ENCODE results near the gene MAP3K13. TPM values are rescaled to one million over a fixed set of nuclear protein-coding genes. Genes with fewer than 3 reads are reported as not detected.

The MAP3K13 gene
- total RNA-seq, 1 experiment from 2014 or later, result 21.0 TPM

GRCh38 chr3:185335799-185336198 is 27.1 kb upstream of the MAP3K13 start (continued):
- TF ChIP-seq POLR2AphosphoS5 (IDR thresholded peaks at IDR 0.05; ENCODE audit: low read depth, low read length), result 0 out of 2 replicates have a peak, but pooled peaks have one; percentile 21
- no peak for TF ChIP-seq ZNF274 (IDR thresholded peaks at IDR 0.05; ENCODE audit: low read depth, low read length)
- TF ChIP-seq, protein P1, sequence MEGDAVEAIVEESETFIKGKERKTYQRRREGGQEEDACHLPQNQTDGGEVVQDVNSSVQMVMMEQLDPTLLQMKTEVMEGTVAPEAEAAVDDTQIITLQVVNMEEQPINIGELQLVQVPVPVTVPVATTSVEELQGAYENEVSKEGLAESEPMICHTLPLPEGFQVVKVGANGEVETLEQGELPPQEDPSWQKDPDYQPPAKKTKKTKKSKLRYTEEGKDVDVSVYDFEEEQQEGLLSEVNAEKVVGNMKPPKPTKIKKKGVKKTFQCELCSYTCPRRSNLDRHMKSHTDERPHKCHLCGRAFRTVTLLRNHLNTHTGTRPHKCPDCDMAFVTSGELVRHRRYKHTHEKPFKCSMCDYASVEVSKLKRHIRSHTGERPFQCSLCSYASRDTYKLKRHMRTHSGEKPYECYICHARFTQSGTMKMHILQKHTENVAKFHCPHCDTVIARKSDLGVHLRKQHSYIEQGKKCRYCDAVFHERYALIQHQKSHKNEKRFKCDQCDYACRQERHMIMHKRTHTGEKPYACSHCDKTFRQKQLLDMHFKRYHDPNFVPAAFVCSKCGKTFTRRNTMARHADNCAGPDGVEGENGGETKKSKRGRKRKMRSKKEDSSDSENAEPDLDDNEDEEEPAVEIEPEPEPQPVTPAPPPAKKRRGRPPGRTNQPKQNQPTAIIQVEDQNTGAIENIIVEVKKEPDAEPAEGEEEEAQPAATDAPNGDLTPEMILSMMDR (IDR thresholded peaks at IDR 0.05 in 2 of 3, conservative IDR thresholded peaks at IDR 0.05 in 1 of 3; ENCODE audit: borderline replicate concordance in 1 of 3, insufficient read depth in 1 of 3, low read depth in 2 of 3, low read length in 2 of 3), result no peak
- TF ChIP-seq TCF7L2 (IDR thresholded peaks at IDR 0.05; ENCODE audit: borderline replicate concordance, extremely low read depth, insufficient read depth, insufficient read length), result no peak
- TF ChIP-seq MAX (IDR thresholded peaks at IDR 0.05), result no peak
- TF ChIP-seq EZH2phosphoT487 (IDR thresholded peaks at IDR 0.05; ENCODE audit: borderline replicate concordance), result no peak
- TF ChIP-seq YY1 (IDR thresholded peaks at IDR 0.05; ENCODE audit: extremely low read depth, insufficient replicate concordance, low read depth, low read length), result no peak
- TF ChIP-seq EZH2 (IDR thresholded peaks at IDR 0.05), result no peak

DNA sequence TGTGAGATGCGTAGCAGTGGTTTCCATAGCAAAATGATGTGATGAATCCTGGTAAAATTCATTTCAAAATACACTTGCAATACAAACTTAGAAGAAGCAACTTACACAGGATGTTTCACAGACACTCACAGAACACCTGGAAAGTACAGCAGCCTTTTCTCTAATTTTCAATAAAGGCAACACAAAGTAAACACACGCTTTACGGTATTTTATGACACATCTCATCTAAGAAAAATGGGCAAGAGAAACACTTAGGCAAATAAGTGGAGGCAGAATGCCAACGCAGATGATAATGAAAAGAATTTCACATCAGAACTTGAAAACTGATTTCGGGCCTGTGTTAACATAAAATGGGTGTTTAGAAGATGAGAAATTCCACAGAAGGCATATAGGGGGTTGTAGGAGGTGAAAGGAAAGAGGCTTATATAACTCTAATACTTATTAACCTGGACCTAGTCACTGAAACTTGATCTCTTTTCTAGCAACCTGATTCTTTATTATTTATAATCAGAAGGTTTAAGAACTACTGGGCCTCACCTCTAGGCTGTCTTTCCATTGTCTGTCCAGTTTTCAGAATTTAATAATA is 25.6 kb upstream of the MAP3K13 start:
- no peaks in the 10 kb centered on the region for H3K9me2 ChIP-seq (ENCODE audit: insufficient read depth)
- intact Hi-C loops (cut with micrococcal nuclease), result no loop called here
- no peaks in the 10 kb centered on the region for H3K27me3 ChIP-seq (ENCODE audit: insufficient read depth, low read length)
- no peak overlapping the region for H3K4me2 ChIP-seq (ENCODE audit: low read length)
- ChIA-PET POLR2A (interaction anchor here (1.0 kb wide), 1 partner anchor 21 kb away, joined by 3 read pairs; no protein-coding TSS in a partner anchor), CTCF (no interaction called here), RAD21 (ENCODE audit: low non-redundant PET in 1 of 2, low total read pairs in 2 of 2, uncharacterized antibody in 2 of 2, unreplicated experiment in 2 of 2) (no interaction called here)
- ATAC-seq (no peak), DNase-seq (ENCODE audit: low read depth, low spot score) (no peak)
- H3K9ac ChIP-seq (ENCODE audit: low read length), result no peak overlapping the region
- no peak overlapping the region for H2AFZ ChIP-seq (ENCODE audit: low read depth, low read length, poor library complexity, severe bottlenecking)
- no peaks in the 10 kb centered on the region for H3K36me3 ChIP-seq (ENCODE audit: control insufficient read depth in 1 of 2, insufficient read depth in 2 of 2, low read length in 2 of 2)
- no TSS peak for BruUV-seq (replicated peaks)
- no peaks in the 10 kb centered on the region for H3K9me3 ChIP-seq (ENCODE audit: control insufficient read depth in 1 of 2, insufficient read depth in 1 of 2, low read depth in 1 of 2, low read length in 2 of 2)
- TF ChIP-seq EZH2 (IDR thresholded peaks at IDR 0.05), result no peak
- TF ChIP-seq, protein P1 (IDR thresholded peaks at IDR 0.05 in 2 of 3, conservative IDR thresholded peaks at IDR 0.05 in 1 of 3; ENCODE audit: borderline replicate concordance in 1 of 3, insufficient read depth in 1 of 3, low read depth in 2 of 3, low read length in 2 of 3), result no peak
- no peak for TF ChIP-seq EZH2phosphoT487 (IDR thresholded peaks at IDR 0.05; ENCODE audit: borderline replicate concordance)
- no peak for TF ChIP-seq RAD21 (IDR thresholded peaks at IDR 0.05; ENCODE audit: low read depth)
- no peak for TF ChIP-seq EGR1 (IDR thresholded peaks at IDR 0.05; ENCODE audit: low read depth)
- no peak for TF ChIP-seq ZNF274 (IDR thresholded peaks at IDR 0.05; ENCODE audit: low read depth, low read length)
- no peak for TF ChIP-seq YY1 (IDR thresholded peaks at IDR 0.05; ENCODE audit: extremely low read depth, insufficient replicate concordance, low read depth, low read length)
- no peak for TF ChIP-seq SRF (IDR thresholded peaks at IDR 0.05; ENCODE audit: low read depth)
- no peak for TF ChIP-seq CBX3 (IDR thresholded peaks at IDR 0.05; ENCODE audit: low read depth)
- no peak for TF ChIP-seq JUND (IDR thresholded peaks at IDR 0.05)
- no peak for TF ChIP-seq ELF1 (IDR thresholded peaks at IDR 0.05; ENCODE audit: borderline replicate concordance, low read depth)
- no peak overlapping the region for H3K27ac ChIP-seq (ENCODE audit: low read depth, low read length)
- no peaks in the 10 kb centered on the region for H3K79me2 ChIP-seq (ENCODE audit: insufficient read depth, low read length)
- no peaks in the 10 kb centered on the region for H4K20me1 ChIP-seq (ENCODE audit: insufficient read depth)
- no peak overlapping the region for H3K4me3 ChIP-seq (replicated peaks in 1 of 2; ENCODE audit: low read depth in 1 of 2, low read length in 2 of 2)
- H3K4me1 ChIP-seq (ENCODE audit: control insufficient read depth in 1 of 2, insufficient read depth in 2 of 2, low read length in 2 of 2), result peaks cover 16 to 34% of the 10 kb centered on the region in 2 experiments

Measured in HCT116 (cell line).